H9 (cell line): ENCODE data around the gene MYO7B. TPM values are rescaled to one million over a fixed set of nuclear protein-coding genes. Genes with fewer than 3 reads are reported as not detected.

Experiments
- DNase-seq: peaks from one replicate; pipeline ENCODE4 v3.0.0-alpha.2; 2017
- H2AFZ ChIP-seq: one replicate; pipeline ENCODE4 v1.6.1; 2013; ENCODE audit warnings: mild to moderate bottlenecking, low read length, control low read depth, moderate library complexity
- H2AK5ac ChIP-seq: 2 replicates; pipeline ENCODE4 v1.6.1; 2013; ENCODE audit warnings: low read length, control low read depth, mixed read lengths; ENCODE audit not compliant: insufficient read length
- H2BK120ac ChIP-seq: one replicate; pipeline ENCODE4 v1.6.1; 2013; ENCODE audit warnings: low read depth, mild to moderate bottlenecking, low read length, control low read depth, inconsistent platforms; ENCODE audit not compliant: poor library complexity, severe bottlenecking
- H2BK12ac ChIP-seq: 2 replicates; pipeline ENCODE4 v1.6.1; 2013; ENCODE audit warnings: low read length, control low read depth, mixed read lengths, low read depth; ENCODE audit not compliant: insufficient read length
- H2BK15ac ChIP-seq: 2 replicates; pipeline ENCODE4 v1.6.1; 2013; ENCODE audit warnings: low read depth, low read length, control low read depth
- H2BK20ac ChIP-seq: one replicate; pipeline ENCODE4 v1.6.1; 2013; ENCODE audit warnings: low read depth, mild to moderate bottlenecking, low read length, control low read depth, inconsistent platforms; ENCODE audit not compliant: poor library complexity, severe bottlenecking
- H2BK5ac ChIP-seq: 2 replicates; pipeline ENCODE4 v1.6.1; 2013; ENCODE audit warnings: low read length, control low read depth, mixed read lengths; ENCODE audit not compliant: insufficient read length
- H3K14ac ChIP-seq: 2 replicates; pipeline ENCODE4 v1.6.1; 2013; ENCODE audit warnings: low read length, control low read depth; ENCODE audit not compliant: insufficient read depth
- H3K18ac ChIP-seq: 2 replicates; pipeline ENCODE4 v1.6.1; 2013; ENCODE audit warnings: low read depth, mild to moderate bottlenecking, mixed read lengths, low read length, control low read depth; ENCODE audit not compliant: insufficient read length
- H3K23ac ChIP-seq: 2 replicates; pipeline ENCODE4 v1.6.1; 2013; ENCODE audit warnings: low read length, control low read depth, mixed read lengths, low read depth; ENCODE audit not compliant: insufficient read length
- H3K23me2 ChIP-seq: 2 replicates; pipeline ENCODE4 v1.6.1; 2013; ENCODE audit warnings: low read depth, mild to moderate bottlenecking, mixed read lengths, low read length, control low read depth; ENCODE audit not compliant: insufficient read length, poor library complexity, severe bottlenecking
- H3K27ac ChIP-seq: 2 replicates; pipeline ENCODE4 v1.5.1; 2013; ENCODE audit warnings: low read length, control low read depth, mixed read lengths, low read depth; ENCODE audit not compliant: insufficient read length
- H3K27me3 ChIP-seq: 2 replicates; pipeline ENCODE4 v1.6.1; 2013; ENCODE audit warnings: low read length, control low read depth, inconsistent platforms; ENCODE audit not compliant: insufficient read depth
- H3K4ac ChIP-seq: 2 replicates; pipeline ENCODE4 v1.6.1; 2013; ENCODE audit warnings: low read depth, mild to moderate bottlenecking, control low read depth, inconsistent platforms, low read length, moderate library complexity
- H3K4me1 ChIP-seq: 2 replicates; pipeline ENCODE4 v1.6.1; 2013; ENCODE audit warnings: low read length, control low read depth, inconsistent platforms; ENCODE audit not compliant: insufficient read depth
- H3K4me2 ChIP-seq: 2 replicates; pipeline ENCODE4 v1.6.1; 2013; ENCODE audit warnings: low read length, control low read depth, mixed read lengths; ENCODE audit not compliant: insufficient read length, insufficient read depth
- H3K56ac ChIP-seq: 2 replicates; pipeline ENCODE4 v1.6.1; 2013; ENCODE audit warnings: low read depth, mild to moderate bottlenecking, mixed read lengths, low read length, control low read depth; ENCODE audit not compliant: insufficient read length
- H3K79me1 ChIP-seq: 2 replicates; pipeline ENCODE4 v1.6.1; 2013; ENCODE audit warnings: low read depth, mild to moderate bottlenecking, moderate library complexity, low read length, control low read depth, inconsistent platforms; ENCODE audit not compliant: insufficient read depth, poor library complexity, severe bottlenecking
- H3K79me2 ChIP-seq: 2 replicates; pipeline ENCODE4 v1.6.1; 2013; ENCODE audit warnings: low read length, control low read depth, inconsistent platforms; ENCODE audit not compliant: insufficient read depth
- H3K9ac ChIP-seq: 2 replicates; pipeline ENCODE4 v1.6.1; 2013; ENCODE audit warnings: low read length, control low read depth, mixed read lengths; ENCODE audit not compliant: insufficient read length; ENCODE audit errors: extremely low read depth
- H3K9me3 ChIP-seq: one replicate; pipeline ENCODE4 v1.6.1; 2013; ENCODE audit warnings: low read depth, low read length, inconsistent platforms; ENCODE audit not compliant: control insufficient read depth
- H3T11ph ChIP-seq: one replicate; pipeline ENCODE4 v1.6.1; 2013; ENCODE audit warnings: mild to moderate bottlenecking, low read length, control low read depth, inconsistent platforms
- H4K20me1 ChIP-seq: one replicate; pipeline ENCODE4 v1.6.1; 2013; ENCODE audit not compliant: control insufficient read depth, insufficient read length, insufficient read depth
- H4K5ac ChIP-seq: 2 replicates; pipeline ENCODE4 v1.6.1; 2013; ENCODE audit warnings: low read depth, mild to moderate bottlenecking, mixed read lengths, low read length, control low read depth; ENCODE audit not compliant: insufficient read length
- H4K8ac ChIP-seq: replicated peaks from 2 replicates; pipeline ENCODE4 v1.6.1; 2013; ENCODE audit warnings: low read length, control low read depth, mixed read lengths, low read depth; ENCODE audit not compliant: insufficient read length
- H4K91ac ChIP-seq: 2 replicates; pipeline ENCODE4 v1.6.1; 2013; ENCODE audit warnings: low read depth, mild to moderate bottlenecking, moderate library complexity, mixed read lengths, low read length, control low read depth; ENCODE audit not compliant: insufficient read length
- H3K27ac Mint-ChIP-seq, 3 experiments: 2 replicates in 2 of 3; 3 replicates in 1 of 3; pipeline ENCODE4 v1.8.0; 2020 to 2021; ENCODE audit warnings: mixed read lengths in 3 of 3, mild to moderate bottlenecking in 1 of 3, moderate library complexity in 1 of 3
- H3K27me3 Mint-ChIP-seq: 2 replicates; pipeline ENCODE4 v1.8.0; 2021; ENCODE audit warnings: low read depth, mild to moderate bottlenecking, moderate library complexity, mixed read lengths
- H3K36me3 Mint-ChIP-seq, 3 experiments: 2 replicates in 2 of 3; 3 replicates in 1 of 3; pipeline ENCODE4 v1.8.0; 2020 to 2021; ENCODE audit warnings: low read depth in 3 of 3, mixed read lengths in 3 of 3; ENCODE audit not compliant: insufficient read depth in 1 of 3
- H3K4me1 Mint-ChIP-seq, 2 experiments: 2 replicates each; pipeline ENCODE4 v1.8.0; 2020; ENCODE audit warnings: mixed read lengths in 2 of 2
- H3K4me3 Mint-ChIP-seq, 2 experiments: 2 replicates in 1 of 2; 3 replicates in 1 of 2; pipeline ENCODE4 v1.8.0; 2020 to 2021; ENCODE audit warnings: mild to moderate bottlenecking in 2 of 2, mixed read lengths in 2 of 2, moderate library complexity in 1 of 2
- H3K9me3 Mint-ChIP-seq, 2 experiments: 2 replicates in 1 of 2; 3 replicates in 1 of 2; pipeline ENCODE4 v1.8.0; 2020; ENCODE audit warnings: mild to moderate bottlenecking in 2 of 2, mixed read lengths in 2 of 2, moderate library complexity in 1 of 2
- WGBS: extraction: QIAGEN DNeasy Blood & Tissue Kit; methylation state at CpG from one replicate; pipeline ENCODE4 v1.1.7; 2013; ENCODE audit warnings: missing lambda C conversion rate, low lambda C conversion rate, mixed read lengths; ENCODE audit not compliant: insufficient read length; ENCODE audit errors: extremely low coverage; 5-methylcytosine and 5-hydroxymethylcytosine counted together
- total RNA-seq: library from RNA; stranded (reverse); gene quantifications from 2 replicates; pipeline ENCODE4 v1.2.1, GENCODE V29; 2021
- TF ChIP-seq, protein P1 (sequence below): fragments of 200-600 bp; sonication (generic); conservative IDR thresholded peaks from 3 replicates; pipeline ENCODE4 v1.8.0; 2021; ENCODE audit warnings: antibody characterized with exemption, mild to moderate bottlenecking

The MYO7B gene
- total RNA-seq, 1 experiment from 2014 or later = not detected

DNA sequence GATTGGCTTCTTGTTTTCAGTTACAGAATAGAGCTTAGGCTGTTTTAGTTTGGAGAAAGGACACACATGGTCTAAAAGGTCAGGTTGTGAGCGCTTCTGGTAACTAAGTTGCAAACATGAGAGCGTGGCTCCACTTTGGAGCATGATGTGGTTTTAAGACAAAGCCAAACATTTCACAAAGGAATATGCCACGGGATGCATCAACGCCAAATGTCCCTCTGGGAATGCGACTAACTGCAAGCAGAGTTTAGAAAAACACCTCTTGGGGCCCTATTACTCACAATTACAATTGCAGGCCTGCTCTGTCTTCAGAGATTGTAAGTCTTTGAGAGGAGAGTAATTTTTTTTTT, 25.4 kb downstream of the MYO7B start:
- Histone ChIP-seq H2AK5ac (no peak overlapping the region), H3K18ac (no peak overlapping the region), H3K4me1 (no peaks in the 10 kb centered on the region; the same call in 1 of the 2 replicates), H4K5ac (no peak overlapping the region), H3K9me3 (no peaks in the 10 kb centered on the region), H3K79me2 (no peaks in the 10 kb centered on the region), H3T11ph (no peak overlapping the region), H2AFZ (no peak overlapping the region), H3K56ac (no peak overlapping the region), H3K27ac (no peak overlapping the region), H4K20me1 (no peaks in the 10 kb centered on the region), H2BK5ac (no peak overlapping the region), H3K4me2 (no peak overlapping the region), H3K79me1 (no peaks in the 10 kb centered on the region), H3K4ac (no peak overlapping the region), H2BK15ac (no peak overlapping the region), H4K91ac (no peak overlapping the region), H3K23me2 (no peaks in the 10 kb centered on the region), H3K27me3 (no peaks in the 10 kb centered on the region), H3K9ac (no peak overlapping the region), H2BK12ac (no peak overlapping the region), H4K8ac (no peak overlapping the region), H2BK120ac (no peak overlapping the region), H3K23ac (no peak overlapping the region), H3K14ac (no peak overlapping the region), H2BK20ac (no peak overlapping the region)
- peaks cover 8 to 19% of the 10 kb centered on the region in 2 experiments for H3K4me1 Mint-ChIP-seq
- TF ChIP-seq, protein P1, sequence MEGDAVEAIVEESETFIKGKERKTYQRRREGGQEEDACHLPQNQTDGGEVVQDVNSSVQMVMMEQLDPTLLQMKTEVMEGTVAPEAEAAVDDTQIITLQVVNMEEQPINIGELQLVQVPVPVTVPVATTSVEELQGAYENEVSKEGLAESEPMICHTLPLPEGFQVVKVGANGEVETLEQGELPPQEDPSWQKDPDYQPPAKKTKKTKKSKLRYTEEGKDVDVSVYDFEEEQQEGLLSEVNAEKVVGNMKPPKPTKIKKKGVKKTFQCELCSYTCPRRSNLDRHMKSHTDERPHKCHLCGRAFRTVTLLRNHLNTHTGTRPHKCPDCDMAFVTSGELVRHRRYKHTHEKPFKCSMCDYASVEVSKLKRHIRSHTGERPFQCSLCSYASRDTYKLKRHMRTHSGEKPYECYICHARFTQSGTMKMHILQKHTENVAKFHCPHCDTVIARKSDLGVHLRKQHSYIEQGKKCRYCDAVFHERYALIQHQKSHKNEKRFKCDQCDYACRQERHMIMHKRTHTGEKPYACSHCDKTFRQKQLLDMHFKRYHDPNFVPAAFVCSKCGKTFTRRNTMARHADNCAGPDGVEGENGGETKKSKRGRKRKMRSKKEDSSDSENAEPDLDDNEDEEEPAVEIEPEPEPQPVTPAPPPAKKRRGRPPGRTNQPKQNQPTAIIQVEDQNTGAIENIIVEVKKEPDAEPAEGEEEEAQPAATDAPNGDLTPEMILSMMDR = no peak
- DNase-seq = no peak
- H3K9me3 Mint-ChIP-seq = no peaks in the 10 kb centered on the region; a peak in 1 of 5 replicates
- H3K27me3 Mint-ChIP-seq = peaks cover 5% of the 10 kb centered on the region
- no peaks in the 10 kb centered on the region for H3K36me3 Mint-ChIP-seq
- no peak overlapping the region for H3K27ac Mint-ChIP-seq
- WGBS = no CpG with 5 or more reads among the region's 5 CpGs
- no peak overlapping the region for H3K4me3 Mint-ChIP-seq
